Measurements from ENCODE around the gene DUOXA1.
"Not testable (repeated sequence)": the region's sequence is repeated elsewhere in the genome, so short reads cannot be mapped to it uniquely, and the experiment has no call there.

The DUOXA1 gene

DNA sequence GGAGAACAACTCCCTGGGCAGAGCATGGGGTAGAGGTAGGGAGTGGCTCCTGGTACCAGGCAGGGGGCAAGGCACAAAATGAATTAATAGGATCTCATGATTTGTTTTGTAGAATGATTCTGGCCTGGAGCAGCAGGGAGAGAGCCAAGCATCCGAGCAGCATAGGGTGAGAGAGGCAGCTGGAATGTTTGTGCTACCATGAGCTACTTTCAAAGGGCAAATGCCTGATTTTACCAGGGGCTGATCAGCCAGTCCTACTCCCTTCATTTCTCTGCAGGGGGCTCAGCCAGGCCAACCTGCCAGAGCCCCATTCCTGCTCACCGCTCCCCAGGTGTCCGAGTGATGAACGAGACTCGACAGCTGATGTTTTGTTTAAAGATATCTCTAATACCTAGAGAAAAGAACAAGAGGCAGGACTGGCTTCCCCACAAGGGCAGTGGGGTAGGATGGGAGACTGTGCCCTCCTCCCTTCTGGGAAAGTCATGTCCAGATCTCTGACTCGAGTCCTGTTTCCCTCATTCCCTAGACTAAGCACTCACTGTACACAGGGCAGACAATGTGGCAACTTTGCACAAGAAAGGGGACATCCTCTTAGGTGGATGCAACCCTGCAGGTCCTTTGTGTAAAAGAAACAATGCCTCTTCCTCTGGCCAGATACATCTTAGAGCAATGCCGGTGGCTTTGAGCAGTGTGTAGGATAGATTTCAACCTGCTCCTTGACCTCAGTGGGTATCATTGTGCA, 28.6 kb downstream of the DUOXA1 start:
- H3K9me3 Mint-ChIP-seq, result no peaks in the 10 kb centered on the region
- no peak overlapping the region for H3K4me3 Mint-ChIP-seq
- no peaks in the 10 kb centered on the region for H3K36me3 Mint-ChIP-seq
- no peaks in the 10 kb centered on the region for H3K4me1 Mint-ChIP-seq
- DNase-seq (ENCODE audit: low spot score in 2 of 2) (no peak), ATAC-seq (no peak)
- H3K27ac Mint-ChIP-seq, result no peak overlapping the region

GRCh38 chr15:45099549-45100165, 30.0 kb downstream of the DUOXA1 start:
- Mint-ChIP-seq H3K9me3 (no peaks in the 10 kb centered on the region), H3K27ac (no peak overlapping the region), H3K4me3 (no peak overlapping the region), H3K4me1 (no peaks in the 10 kb centered on the region), H3K36me3 (no peaks in the 10 kb centered on the region)
- ATAC-seq (no peak), DNase-seq (ENCODE audit: low spot score in 2 of 2) (no peak)

- no peaks in the 10 kb centered on the region for H3K36me3 Mint-ChIP-seq
- H3K4me3 Mint-ChIP-seq, result no peak overlapping the region
- no peaks in the 10 kb centered on the region for H3K9me3 Mint-ChIP-seq
- H3K4me1 Mint-ChIP-seq, result no peaks in the 10 kb centered on the region
- DNase-seq (ENCODE audit: low spot score in 2 of 2) (no peak), ATAC-seq (no peak)
- H3K27ac Mint-ChIP-seq, result no peak overlapping the region
Measured at GRCh38 chr15:45097466-45097865, 32.2 kb downstream of the DUOXA1 start.

GRCh38 chr15:45095661-45096060, 34.0 kb downstream of the DUOXA1 start:
- no peak for DNase-seq (ENCODE audit: low spot score in 2 of 2)
- ATAC-seq, result no peak
- Mint-ChIP-seq H3K4me1 (no peaks in the 10 kb centered on the region), H3K4me3 (no peak overlapping the region), H3K36me3 (no peaks in the 10 kb centered on the region), H3K27ac (no peak overlapping the region), H3K9me3 (no peaks in the 10 kb centered on the region)

GRCh38 chr15:45094358-45094730, 35.3 kb downstream of the DUOXA1 start:
- Mint-ChIP-seq H3K4me3 (no peak overlapping the region), H3K9me3 (no peaks in the 10 kb centered on the region), H3K4me1 (no peaks in the 10 kb centered on the region), H3K36me3 (no peaks in the 10 kb centered on the region), H3K27ac (no peak overlapping the region)
- DNase-seq (ENCODE audit: low spot score in 2 of 2) (no peak), ATAC-seq (no peak)

DNA sequence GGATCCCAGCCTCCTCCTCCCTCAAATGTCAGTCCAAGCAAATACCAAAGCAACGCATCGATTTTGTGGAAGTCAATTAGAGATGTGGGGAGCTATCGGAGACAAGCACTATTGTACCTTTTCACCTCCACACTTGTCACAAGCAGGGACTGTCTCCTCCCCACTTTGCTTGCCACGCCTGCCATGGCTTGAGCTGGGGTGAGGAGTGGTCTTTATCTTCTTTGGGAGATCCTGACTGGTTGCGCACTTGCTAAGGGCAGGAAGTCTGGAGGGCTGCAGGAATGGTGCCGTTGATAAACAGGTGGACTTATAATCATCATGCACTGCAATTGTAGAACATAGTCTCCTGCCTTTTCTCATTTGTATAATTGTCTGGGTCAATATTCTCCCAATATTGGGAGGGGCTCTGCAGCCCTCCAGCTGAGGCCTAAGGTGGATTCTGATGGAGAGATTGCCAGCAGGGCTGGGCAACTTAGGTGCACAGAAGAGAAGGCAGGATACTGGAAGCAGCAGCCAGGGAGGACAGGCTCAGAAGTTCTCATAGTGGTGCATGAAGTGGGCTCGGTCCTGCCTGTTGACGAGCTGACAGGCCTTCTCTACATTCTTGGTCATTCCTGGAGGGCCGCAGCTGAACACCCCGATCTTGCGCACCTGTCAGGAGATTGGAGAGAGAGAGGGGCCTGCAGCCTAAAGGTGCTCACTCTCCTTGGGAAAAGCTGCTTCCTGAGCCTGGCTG, 35.9 kb downstream of the DUOXA1 start:
- no peaks in the 10 kb centered on the region for H3K36me3 Mint-ChIP-seq
- no peak for ATAC-seq
- no peaks in the 10 kb centered on the region for H3K9me3 Mint-ChIP-seq
- no peak for DNase-seq (ENCODE audit: low spot score in 2 of 2)
- H3K4me3 Mint-ChIP-seq, result no peak overlapping the region
- H3K4me1 Mint-ChIP-seq, result no peaks in the 10 kb centered on the region
- no peak overlapping the region for H3K27ac Mint-ChIP-seq

- Mint-ChIP-seq H3K4me1 (no peaks in the 10 kb centered on the region), H3K4me3 (no peak overlapping the region), H3K9me3 (no peaks in the 10 kb centered on the region), H3K36me3 (no peaks in the 10 kb centered on the region), H3K27ac (no peak overlapping the region)
- no peak for DNase-seq (ENCODE audit: low spot score in 2 of 2)
- ATAC-seq, result no peak
Measured at GRCh38 chr15:45093013-45093412, 36.7 kb downstream of the DUOXA1 start.

DNA sequence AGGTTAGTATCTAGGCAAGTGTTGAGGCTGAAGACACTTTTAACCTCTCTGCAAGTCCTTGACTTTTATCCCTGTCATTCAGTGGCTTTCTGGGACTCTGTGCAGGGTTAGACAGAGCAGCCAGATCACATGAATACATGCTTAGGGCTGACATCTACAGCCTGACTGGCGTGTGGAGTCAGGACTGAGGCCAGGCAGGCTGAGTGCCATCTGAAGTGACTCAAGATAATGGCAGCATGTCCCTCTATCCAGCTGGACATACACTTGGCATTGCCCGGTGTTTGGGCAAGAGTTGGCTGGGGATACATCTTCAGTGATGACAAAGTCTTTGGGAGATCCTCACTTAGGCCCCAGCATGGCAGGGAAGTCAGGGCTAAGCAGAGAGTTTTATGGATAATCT, 38.1 kb downstream of the DUOXA1 start:
- H3K9me3 Mint-ChIP-seq, result no peaks in the 10 kb centered on the region
- ATAC-seq (no peak), DNase-seq (ENCODE audit: low spot score in 2 of 2) (no peak)
- H3K27ac Mint-ChIP-seq, result peak overlapping the region; percentile 6
- H3K4me1 Mint-ChIP-seq, result no peaks in the 10 kb centered on the region
- H3K36me3 Mint-ChIP-seq, result no peaks in the 10 kb centered on the region
- no peak overlapping the region for H3K4me3 Mint-ChIP-seq

DNA sequence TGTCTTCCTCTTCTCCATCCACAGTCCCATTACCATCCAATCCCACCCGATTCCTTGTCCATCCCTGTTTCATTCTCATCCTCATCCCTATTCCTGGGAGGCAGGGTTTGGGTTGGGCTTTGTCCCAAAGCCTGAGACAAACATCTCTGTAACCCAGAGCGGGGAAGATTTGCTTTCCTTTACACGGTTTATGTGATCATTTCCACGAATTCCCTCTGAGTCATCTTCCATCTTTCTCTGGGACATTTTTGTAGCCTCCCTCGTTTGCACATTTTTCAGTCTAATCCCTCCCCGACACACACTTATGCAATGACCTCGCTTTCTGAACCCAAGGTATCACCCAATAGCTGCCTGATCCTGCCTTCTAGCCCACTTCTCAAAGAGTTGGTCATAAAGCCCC, 38.5 kb downstream of the DUOXA1 start:
- Mint-ChIP-seq H3K9me3 (no peaks in the 10 kb centered on the region), H3K27ac (peak overlapping the region; percentile 6), H3K36me3 (no peaks in the 10 kb centered on the region), H3K4me3 (no peak overlapping the region), H3K4me1 (no peaks in the 10 kb centered on the region)
- DNase-seq (ENCODE audit: low spot score in 2 of 2) (no peak), ATAC-seq (no peak)

DNA sequence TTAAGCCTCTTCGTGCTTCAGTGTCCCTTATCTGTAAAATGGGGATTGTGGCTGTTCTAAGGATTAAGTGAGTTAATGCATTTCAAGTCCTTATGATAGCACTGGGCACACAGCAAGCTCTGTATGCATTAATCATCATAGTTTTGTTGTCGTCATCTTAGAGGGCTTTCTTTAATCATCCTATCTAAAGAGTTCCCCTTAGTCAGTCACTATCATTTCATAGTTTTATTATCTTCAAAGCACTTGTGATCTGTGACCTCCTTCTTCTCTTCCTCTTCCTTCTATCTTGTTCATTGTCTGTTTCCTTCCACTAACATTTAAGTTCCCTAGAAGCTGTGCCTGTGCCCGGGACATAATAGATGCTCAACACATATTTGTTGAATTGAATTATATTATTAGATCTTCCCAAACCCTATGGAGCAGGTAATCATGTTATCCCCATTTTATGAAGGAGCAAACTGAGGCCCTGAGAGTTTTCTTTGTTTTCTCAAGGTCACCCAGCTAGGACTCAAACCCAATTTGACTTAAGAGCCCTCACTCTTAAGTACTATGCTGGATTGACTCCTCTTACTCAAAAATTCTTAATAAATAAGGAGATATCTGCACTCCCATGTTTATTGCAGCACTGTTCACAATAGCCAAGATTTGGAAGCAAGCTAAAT, 39.8 kb downstream of the DUOXA1 start:
- H3K27ac Mint-ChIP-seq, result no peak overlapping the region
- H3K4me1 Mint-ChIP-seq, result no peaks in the 10 kb centered on the region
- no peaks in the 10 kb centered on the region for H3K9me3 Mint-ChIP-seq
- DNase-seq (ENCODE audit: low spot score in 2 of 2), result no peak
- ATAC-seq, result no peak
- H3K36me3 Mint-ChIP-seq, result no peaks in the 10 kb centered on the region
- H3K4me3 Mint-ChIP-seq, result no peak overlapping the region

DNA sequence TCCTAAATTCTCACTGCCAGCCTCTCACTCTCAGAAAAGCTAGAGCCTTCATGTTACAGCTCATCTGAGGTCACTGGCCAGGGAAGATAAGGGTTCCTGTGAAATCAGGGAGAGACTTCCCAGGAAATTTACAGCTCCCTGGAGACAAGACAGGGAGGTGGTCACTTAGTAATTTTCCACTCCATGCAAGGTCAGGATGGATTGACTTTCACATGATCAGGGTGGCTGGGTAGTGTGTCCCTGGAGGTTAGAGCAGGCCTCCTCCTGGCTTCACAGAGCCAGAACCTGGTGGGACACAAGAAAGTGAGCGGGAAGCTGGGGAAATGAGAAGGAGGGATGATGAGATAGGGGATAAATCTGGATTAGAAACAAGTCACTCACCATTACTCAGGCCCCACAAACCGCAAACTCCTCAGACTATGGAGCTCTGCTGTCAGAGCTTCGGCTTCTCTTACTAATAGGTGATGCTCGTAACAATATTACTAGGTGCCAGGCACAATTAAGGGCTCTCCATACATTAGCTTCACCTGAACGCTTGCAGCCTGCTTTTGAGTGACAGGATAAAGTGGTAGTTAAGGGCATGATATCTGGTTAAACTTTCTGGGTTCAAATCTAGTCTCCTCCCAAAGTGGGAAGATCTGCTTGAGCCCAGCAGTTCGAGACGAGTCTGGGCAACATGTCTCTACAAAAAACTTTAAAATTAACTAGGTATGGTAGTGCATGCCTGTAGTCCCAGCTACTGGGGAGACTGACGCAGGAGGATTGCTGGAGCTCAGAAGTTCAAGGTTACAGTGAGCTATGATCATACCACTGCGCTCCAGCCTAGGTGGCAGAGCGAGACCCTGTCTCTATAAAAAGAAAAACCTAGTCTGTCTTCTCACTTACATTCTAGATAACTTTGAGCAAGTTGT, 40.6 kb downstream of the DUOXA1 start:
- DNase-seq (ENCODE audit: low spot score in 2 of 2) (no peak), ATAC-seq (no peak)
- H3K36me3 Mint-ChIP-seq, result no peaks in the 10 kb centered on the region
- no peak overlapping the region for H3K27ac Mint-ChIP-seq
- H3K4me1 Mint-ChIP-seq, result no peaks in the 10 kb centered on the region
- H3K9me3 Mint-ChIP-seq, result no peaks in the 10 kb centered on the region
- no peak overlapping the region for H3K4me3 Mint-ChIP-seq

GRCh38 chr15:45087513-45087912, 42.2 kb downstream of the DUOXA1 start:
- H3K9me3 Mint-ChIP-seq, result no peaks in the 10 kb centered on the region
- ATAC-seq, result no peak
- no peak for DNase-seq (ENCODE audit: low spot score in 2 of 2)
- H3K4me1 Mint-ChIP-seq, result no peaks in the 10 kb centered on the region
- H3K4me3 Mint-ChIP-seq, result no peak overlapping the region
- H3K36me3 Mint-ChIP-seq, result no peaks in the 10 kb centered on the region
- no peak overlapping the region for H3K27ac Mint-ChIP-seq

GRCh38 chr15:45084163-45084562, 45.5 kb downstream of the DUOXA1 start:
- no peak overlapping the region for H3K4me3 Mint-ChIP-seq
- no peak overlapping the region for H3K27ac Mint-ChIP-seq
- no peak for ATAC-seq
- H3K4me1 Mint-ChIP-seq, result no peaks in the 10 kb centered on the region
- no peaks in the 10 kb centered on the region for H3K36me3 Mint-ChIP-seq
- DNase-seq (ENCODE audit: low spot score in 2 of 2), result no peak
- no peaks in the 10 kb centered on the region for H3K9me3 Mint-ChIP-seq

DNA sequence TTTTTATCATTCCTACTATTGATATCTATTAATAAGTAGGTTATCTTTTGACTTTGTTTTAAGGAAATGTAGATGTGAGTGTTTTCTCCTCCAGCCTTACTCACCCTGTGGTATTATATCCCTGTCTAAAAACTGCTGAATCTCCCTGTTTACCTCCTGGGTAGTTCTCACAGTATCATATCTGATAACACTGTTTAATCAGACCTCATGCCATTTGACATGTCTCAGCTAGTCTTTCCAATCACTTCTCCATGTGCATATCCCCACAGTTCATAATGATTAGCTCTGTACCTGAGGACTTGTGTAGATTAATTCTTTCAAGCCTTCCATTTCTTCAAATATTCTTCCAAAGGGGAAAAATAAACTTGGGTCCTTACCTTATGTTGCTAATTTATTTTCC, 46.5 kb downstream of the DUOXA1 start:
- Mint-ChIP-seq H3K4me1 (no peaks in the 10 kb centered on the region), H3K9me3 (no peaks in the 10 kb centered on the region), H3K27ac (no peak overlapping the region), H3K36me3 (no peaks in the 10 kb centered on the region), H3K4me3 (no peak overlapping the region)
- ATAC-seq (no peak), DNase-seq (ENCODE audit: low spot score in 2 of 2) (no peak)

- H3K36me3 Mint-ChIP-seq; H3K9me3 Mint-ChIP-seq; H3K4me1 Mint-ChIP-seq; ATAC-seq; DNase-seq (ENCODE audit: low spot score in 2 of 2); H3K27ac Mint-ChIP-seq; H3K4me3 Mint-ChIP-seq: not testable (repeated sequence)
Measured at GRCh38 chr15:45082412-45082811, 47.3 kb downstream of the DUOXA1 start.
